C4-2B (cell line): ENCODE results near the gene GAK.

Experiments used
- H3K27ac ChIP-seq: fragments of 450-650 bp; 2 replicates; pipeline ENCODE4 v1.5.1; 2017
- CTCF ChIP-seq: fragments of 450-650 bp; conservative IDR thresholded peaks from 2 replicates; pipeline ENCODE4 v1.5.1; 2017; ENCODE audit warnings: mild to moderate bottlenecking
- ZFX ChIP-seq: fragments of 450-650 bp; IDR thresholded peaks from 2 replicates; pipeline ENCODE4 v1.6.1; 2017

Gene GAK

DNA sequence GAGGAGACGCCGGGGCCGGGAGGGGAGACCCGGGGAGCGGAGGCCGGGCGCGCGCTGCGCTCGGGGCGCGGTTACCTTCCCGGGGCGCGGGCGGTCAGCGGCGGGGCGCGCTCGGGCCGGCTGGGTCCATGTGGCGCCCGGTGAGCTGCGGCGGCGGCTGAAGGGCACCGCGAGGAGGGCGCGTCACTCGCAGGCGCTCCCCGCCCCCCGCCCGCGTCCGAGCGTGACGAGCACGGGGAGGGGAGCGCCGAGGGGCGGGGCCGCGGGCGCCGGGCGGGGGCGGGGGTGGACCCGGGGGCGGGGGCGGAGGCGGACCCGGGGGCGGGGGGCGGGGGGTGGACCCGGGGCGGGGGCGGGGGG lies 106.2 kb downstream of the GAK start, which contains the start of gene CPLX1:
Gene CPLX1, minus strand, starts transcription at position 159 of the 360 bp plus-strand sequence. CDS start 1,607 bp downstream, outside the sequence.
- no peak within 1 kb of the TSS for H3K27ac ChIP-seq
- TF ChIP-seq CTCF = no peak
- TF ChIP-seq ZFX = no peak

DNA sequence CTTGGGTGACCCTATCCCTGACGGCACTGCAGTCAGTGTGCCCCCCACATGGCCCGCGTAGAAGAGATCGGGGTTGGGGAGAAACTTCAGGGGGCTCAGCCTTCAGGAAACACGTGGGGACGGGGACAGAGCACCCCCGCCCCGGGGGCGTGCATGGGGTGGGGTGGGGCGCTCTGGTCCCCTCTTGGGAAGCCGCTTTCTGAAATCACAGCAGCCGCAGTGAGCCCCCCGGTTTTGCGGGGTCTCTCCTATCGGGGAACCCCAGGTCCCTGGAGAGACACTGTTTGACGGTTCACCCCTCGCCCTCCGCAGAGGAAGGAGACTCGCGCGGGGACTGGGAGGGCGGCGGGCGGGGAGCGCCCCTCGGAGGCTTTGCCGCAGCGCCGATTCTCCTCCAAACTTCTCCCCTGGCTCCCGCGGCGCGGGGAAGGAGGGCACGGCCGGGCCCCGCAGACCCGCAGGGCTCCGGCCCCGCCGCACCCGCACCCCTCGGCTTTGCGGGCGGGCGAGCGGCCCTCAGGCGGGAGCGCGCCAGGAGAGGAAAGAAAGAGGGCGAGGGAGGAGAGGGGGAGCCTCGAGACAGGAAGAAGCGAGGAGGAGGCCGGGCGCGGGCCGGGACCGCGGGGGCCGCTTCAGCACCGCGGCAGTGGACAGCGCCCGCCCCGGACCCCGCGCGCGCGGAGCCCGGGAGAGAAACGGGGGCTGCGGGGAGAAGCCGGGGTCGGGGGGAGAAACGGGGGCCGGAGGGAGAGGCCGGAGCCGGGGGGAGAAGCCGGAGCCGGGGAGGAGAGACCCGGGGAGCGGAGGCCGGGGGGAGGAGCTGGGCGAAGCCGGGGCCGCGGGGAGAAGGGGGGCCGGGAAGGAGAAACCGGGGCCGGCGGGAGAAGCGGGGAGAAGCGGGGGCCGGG lies 106.8 kb downstream of the GAK start:
- no peak overlapping the region for H3K27ac ChIP-seq
- no peak for TF ChIP-seq CTCF
- TF ChIP-seq ZFX = no peak

GRCh38 chr4:824461-825062 lies 107.6 kb downstream of the GAK start:
- TF ChIP-seq ZFX (no peak), CTCF (no peak)
- no peak overlapping the region for H3K27ac ChIP-seq

DNA sequence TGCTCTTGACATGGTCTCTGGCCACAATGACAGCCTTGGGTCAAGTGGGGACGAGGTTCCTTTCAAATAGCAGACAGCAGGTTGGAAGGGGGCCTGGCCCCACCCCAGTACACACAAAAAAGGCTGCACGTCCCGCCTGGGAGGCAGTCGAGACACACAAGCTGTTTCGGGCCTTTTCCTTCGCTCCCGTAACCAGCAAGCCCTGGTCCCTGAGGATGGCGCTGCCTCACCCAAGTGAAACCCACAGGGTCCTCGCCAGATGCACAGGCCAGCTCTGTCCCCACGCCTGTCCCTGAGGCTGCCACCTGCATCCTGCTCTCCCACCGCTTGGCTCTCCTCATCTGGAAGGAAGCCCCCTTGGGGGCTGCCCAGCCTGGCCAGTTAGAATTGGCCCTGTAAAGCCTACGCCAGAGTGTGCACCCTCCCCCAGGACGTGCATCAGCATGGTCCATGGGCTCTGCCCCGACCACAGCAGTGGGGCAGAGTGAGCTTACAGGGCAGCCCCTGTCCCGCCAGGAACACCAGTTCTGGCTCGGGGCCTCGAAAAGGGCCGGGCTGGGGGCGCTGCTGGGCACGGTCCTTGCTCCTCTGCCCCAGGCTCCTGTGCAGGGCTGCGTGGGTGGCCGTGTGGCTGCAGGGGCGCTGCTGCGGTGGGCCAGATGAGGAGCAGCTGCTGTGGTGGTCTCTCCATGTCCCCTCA lies 108.2 kb downstream of the GAK start:
- TF ChIP-seq CTCF (no peak), ZFX (no peak)
- no peak overlapping the region for H3K27ac ChIP-seq

DNA sequence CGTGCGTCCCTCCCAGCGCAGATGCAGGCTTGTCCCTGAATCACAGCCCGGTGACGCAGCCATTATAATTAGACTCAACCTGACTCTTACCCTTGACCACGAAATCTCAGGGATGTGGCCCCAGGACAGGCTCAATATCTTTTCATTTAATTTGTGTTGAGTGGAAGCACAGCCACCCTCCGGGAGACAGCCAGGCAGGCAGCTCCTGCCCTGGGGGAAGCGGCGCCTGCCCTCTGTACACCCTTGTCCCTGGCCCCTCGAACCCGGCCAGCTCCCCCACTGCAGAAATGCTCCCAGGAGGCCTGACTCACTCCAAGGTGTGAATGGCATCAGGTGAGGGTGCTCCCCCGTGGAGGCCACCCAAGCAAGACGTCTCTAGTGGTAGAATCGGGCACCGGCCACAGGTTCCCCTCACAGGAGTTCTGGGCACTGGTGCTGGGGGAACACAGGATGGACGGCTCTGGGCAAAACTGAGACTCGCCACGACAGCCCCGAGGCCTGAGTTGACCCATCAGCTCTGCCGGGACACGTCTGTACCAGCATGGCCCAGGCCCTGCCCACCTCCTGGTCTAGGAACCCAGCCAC lies 108.8 kb downstream of the GAK start:
- no peak overlapping the region for H3K27ac ChIP-seq
- TF ChIP-seq CTCF (no peak), ZFX (no peak)

DNA sequence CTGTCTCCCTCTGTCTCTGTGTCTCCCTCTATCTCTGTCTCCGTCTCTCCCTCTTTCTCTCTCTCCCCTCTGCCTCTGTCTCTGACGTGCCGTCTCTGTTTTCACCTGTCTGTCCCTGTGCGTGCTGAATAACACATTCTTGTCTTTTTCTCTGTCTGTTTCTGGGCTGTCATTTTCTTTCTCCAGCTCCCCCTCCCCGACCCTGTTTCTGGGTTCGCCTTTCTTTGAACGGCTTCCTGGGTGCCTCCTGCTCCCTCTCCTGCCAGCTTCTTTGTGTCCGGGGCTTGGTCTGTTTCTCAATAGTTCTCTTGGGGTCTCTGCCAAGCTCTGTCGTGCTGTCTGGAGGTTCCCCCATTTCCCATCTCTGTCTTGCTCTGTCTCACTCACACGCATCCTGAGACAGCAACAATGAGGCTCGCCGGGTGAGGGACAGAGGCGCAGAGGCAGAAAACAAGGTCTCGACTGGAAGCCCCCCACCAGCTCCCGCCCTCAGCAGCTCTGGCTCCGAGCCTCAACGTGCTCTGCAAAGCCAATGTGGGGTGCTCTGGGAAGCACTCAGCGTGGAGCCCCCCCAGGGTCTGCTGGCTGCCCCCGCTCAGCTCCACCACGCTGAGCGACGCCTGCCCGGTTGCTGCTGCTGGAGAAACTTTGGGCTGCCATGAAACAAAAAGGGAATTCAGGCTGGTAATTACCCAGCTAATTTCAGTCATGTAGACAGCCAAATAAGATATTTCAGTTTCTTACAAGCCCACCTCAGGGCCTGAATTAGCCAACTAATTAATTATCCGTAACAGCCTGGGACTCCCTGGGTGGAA lies 109.5 kb downstream of the GAK start:
- TF ChIP-seq CTCF (no peak), ZFX (no peak)
- no peak overlapping the region for H3K27ac ChIP-seq
